HepG2 (cell line): ENCODE data around the gene UTP4. TPM values are rescaled to one million over a fixed set of nuclear protein-coding genes. Genes with fewer than 3 reads are reported as not detected.

Experiments used
- ATAC-seq: fragments of 200-7000 bp; cut with Tn5 transposase; 3 replicates; pipeline ENCODE4 v1.9.1; 2020; ENCODE audit warnings: mild to moderate bottlenecking, moderate library complexity
- BruUV-seq: library from RNA; stranded (reverse); fragments of 400-500 nt; replicated peaks from 2 replicates; lab custom pipeline; 2021; lab: Mats Ljungman, UMichigan
- CTCF ChIA-PET: fragments of 300-600 bp; formaldehyde crosslinking; extraction: SDS; loops from one replicate; lab custom pipeline; 2021; ENCODE audit warnings: low total read pairs, inconsistent platforms, low intra/inter-chr PET ratio; lab: Yijun Ruan, JAX
- POLR2A ChIA-PET: fragments of 350-600 bp; sonication (Branson Sonifier 250); formaldehyde crosslinking; loops from one replicate; lab custom pipeline; 2020; ENCODE audit warnings: antibody characterized with exemption, inconsistent platforms; lab: Yijun Ruan, JAX
- DNase-seq: peaks from one replicate; pipeline ENCODE4 v3.0.0-alpha.2; 2015; ENCODE audit warnings: low spot score
- FAIRE-seq: peaks from 3 replicates; lab custom pipeline; 2011; peaks lifted over from hg19 to GRCh38; lab: Jason Lieb, UNC
- H2AFZ ChIP-seq: one replicate; pipeline ENCODE4 v1.6.1; 2011; ENCODE audit warnings: low read length, inconsistent platforms
- H3K27ac ChIP-seq: fragments of 300-600 bp; 3 replicates; pipeline ENCODE4 v1.8.0; 2011; ENCODE audit warnings: mixed run types, mild to moderate bottlenecking, mixed read lengths, low read length, inconsistent platforms; ENCODE audit not compliant: insufficient read depth; ENCODE audit errors: extremely low read length
- H3K27me3 ChIP-seq, 2 experiments: fragments of 200-600 bp in 1 of 2; 2 replicates in 1 of 2; 3 replicates in 1 of 2; pipeline versions ENCODE4 v1.6.0 to v1.8.0; 2011; ENCODE audit warnings: low read length in 2 of 2, mild to moderate bottlenecking in 2 of 2, moderate library complexity in 2 of 2, inconsistent platforms in 1 of 2; ENCODE audit not compliant: insufficient read depth in 2 of 2, control insufficient read depth in 1 of 2
- H3K36me3 ChIP-seq, 2 experiments: fragments of 200-600 bp in 1 of 2; replicated peaks in 1 of 2; 2 replicates in 1 of 2; 3 replicates in 1 of 2; pipeline versions ENCODE4 v1.5.1 to v1.8.0; 2011; ENCODE audit warnings: low read length in 2 of 2, inconsistent platforms in 1 of 2; ENCODE audit not compliant: insufficient read depth in 2 of 2, control insufficient read depth in 1 of 2
- H3K4me1 ChIP-seq: 2 replicates; pipeline ENCODE4 v1.5.1; 2012; ENCODE audit warnings: low read length, inconsistent platforms; ENCODE audit not compliant: insufficient read depth
- H3K4me2 ChIP-seq: 2 replicates; pipeline ENCODE4 v1.6.0; 2011; ENCODE audit warnings: low read depth, low read length, inconsistent platforms
- H3K4me3 ChIP-seq, 3 experiments: fragments of 200-600 bp in 1 of 3; sonication (generic), shearing (Covaris generic) in 1 of 3; replicated peaks in 1 of 3; 2 replicates each; pipeline ENCODE4 v1.5.1; 2011 to 2016; ENCODE audit warnings: low read length in 3 of 3, inconsistent platforms in 2 of 3, low read depth in 2 of 3, mild to moderate bottlenecking in 2 of 3, control low read depth in 1 of 3, mixed read lengths in 1 of 3; ENCODE audit not compliant: insufficient read depth in 1 of 3
- H3K79me2 ChIP-seq: one replicate; pipeline ENCODE4 v1.6.1; 2011; ENCODE audit warnings: low read length, inconsistent platforms; ENCODE audit not compliant: insufficient read depth
- H3K9ac ChIP-seq: 2 replicates; pipeline ENCODE4 v1.6.0; 2011; ENCODE audit warnings: mild to moderate bottlenecking, low read depth, low read length, inconsistent platforms; ENCODE audit not compliant: insufficient read depth
- H3K9me3 ChIP-seq: 2 replicates; pipeline ENCODE4 v1.5.1; 2012; ENCODE audit warnings: mild to moderate bottlenecking, low read length
- H4K20me1 ChIP-seq: 2 replicates; pipeline ENCODE4 v1.6.0; 2011; ENCODE audit warnings: inconsistent platforms, mild to moderate bottlenecking, low read length, moderate library complexity; ENCODE audit not compliant: insufficient read depth
- CREB1 ChIP-seq, 2 experiments: fragments of 450-650 bp in 1 of 2; IDR thresholded peaks; 2 replicates each; pipeline ENCODE4 v1.6.1; 2016 to 2017; ENCODE audit warnings: control low read depth in 1 of 2, mild to moderate bottlenecking in 1 of 2, missing compliant biosample characterization in 1 of 2, missing genetic modification characterization in 1 of 2
- GZF1 ChIP-seq: sonication (generic); formaldehyde crosslinking; IDR thresholded peaks from 2 replicates; pipeline ENCODE4 v1.5.1; 2020; ENCODE audit warnings: mild to moderate bottlenecking, missing genetic modification reagents
- RAD21 ChIP-seq: fragments of 450-650 bp; formaldehyde crosslinking; IDR thresholded peaks from 2 replicates; pipeline ENCODE4 v1.5.0; 2020; ENCODE audit warnings: mild to moderate bottlenecking
- RXRB ChIP-seq: IDR thresholded peaks from 2 replicates; pipeline ENCODE4 v1.6.1; 2016; ENCODE audit warnings: borderline replicate concordance, missing genetic modification reagents, missing compliant biosample characterization
- SP5 ChIP-seq: IDR thresholded peaks from 2 replicates; pipeline ENCODE4 v1.6.1; 2016; ENCODE audit warnings: low read depth, borderline replicate concordance
- SRSF9 ChIP-seq: fragments of 200-400 bp; formaldehyde crosslinking; IDR thresholded peaks from 2 replicates; pipeline ENCODE4 v1.6.1; 2018; ENCODE audit warnings: borderline replicate concordance, mild to moderate bottlenecking, low read depth, low read length; ENCODE audit not compliant: insufficient read depth, poor library complexity, severe bottlenecking
- TGIF2 ChIP-seq: IDR thresholded peaks from 2 replicates; pipeline ENCODE4 v1.6.1; 2016; ENCODE audit warnings: control low read depth, missing compliant biosample characterization
- U2AF2 ChIP-seq: fragments of 200-400 bp; formaldehyde crosslinking; IDR thresholded peaks from 2 replicates; pipeline ENCODE4 v1.6.1; 2017; ENCODE audit warnings: low read depth, mild to moderate bottlenecking, low read length
- ZFP41 ChIP-seq: sonication (generic); formaldehyde crosslinking; IDR thresholded peaks from 2 replicates; pipeline ENCODE4 v1.4.0; 2020; ENCODE audit warnings: mild to moderate bottlenecking, missing genetic modification reagents, borderline replicate concordance
- ZNF317 ChIP-seq: sonication (generic); formaldehyde crosslinking; IDR thresholded peaks from 2 replicates; pipeline ENCODE4 v1.5.0; 2020; ENCODE audit warnings: mild to moderate bottlenecking, missing genetic modification reagents
- ZNF431 ChIP-seq: sonication (generic); formaldehyde crosslinking; IDR thresholded peaks from 2 replicates; pipeline ENCODE4 v1.9.0; 2022; ENCODE audit warnings: missing genetic modification reagents, low read depth, mild to moderate bottlenecking, borderline replicate concordance
- ZNF615 ChIP-seq: sonication (generic); formaldehyde crosslinking; IDR thresholded peaks from 2 replicates; pipeline ENCODE4 v1.5.0; 2020; ENCODE audit warnings: mild to moderate bottlenecking, missing genetic modification reagents, borderline replicate concordance
- ZNF724P ChIP-seq: sonication (generic); formaldehyde crosslinking; IDR thresholded peaks from 2 replicates; pipeline ENCODE4 v1.8.0; 2022; ENCODE audit warnings: missing genetic modification reagents, borderline replicate concordance
- ZNF737 ChIP-seq: sonication (generic); formaldehyde crosslinking; IDR thresholded peaks from 2 replicates; pipeline ENCODE4 v1.5.0; 2020; ENCODE audit warnings: missing genetic modification reagents, mild to moderate bottlenecking, borderline replicate concordance
- ZNF740 ChIP-seq: sonication (generic); formaldehyde crosslinking; IDR thresholded peaks from 2 replicates; pipeline ENCODE4 v1.4.0; 2020; ENCODE audit warnings: missing genetic modification reagents
- whole genome bisulfite sequencing: methylation state at CpG from one replicate; pipeline ENCODE4 v1.1.6; 2017; ENCODE audit warnings: low lambda C conversion rate; 5-methylcytosine and 5-hydroxymethylcytosine counted together
- in situ Hi-C: cut with HindIII; loops from 2 replicates; pipeline ENCODE4 v1.10.0; 2017; ENCODE audit warnings: low pct_unique_long_range_greater_than_20kb; ENCODE audit not compliant: extremely low pct_ligation_motif_present
- intact Hi-C: fragments of 100-400 bp; cut with micrococcal nuclease; formaldehyde crosslinking; loops from one replicate; pipeline ENCODE4 v1.10.0; 2022; ENCODE audit not compliant: unreplicated experiment
- polyA plus RNA-seq, 8 experiments: library from polyadenylated mRNA; depleted of rRNA in 3 of 8; stranded (reverse) in 7 of 8; unstranded in 1 of 8; fragments of >200 nt; fragmentation: Illumina TruSeq in 4 of 8; extraction: Trizol in 4 of 8; gene quantifications; 2 replicates each; pipeline versions ENCODE4 v1.2.1 to v1.2.3, GENCODE V29; 2011 to 2016; ENCODE audit warnings: low read depth in 4 of 8, missing spikeins in 1 of 8, mixed read lengths in 1 of 8; ENCODE audit not compliant: insufficient read depth in 1 of 8
- total RNA-seq, 5 experiments: library from RNA; depleted of rRNA; stranded (reverse); fragments of >200 nt; fragmentation: Illumina TruSeq; extraction: Trizol; gene quantifications; 2 replicates each; pipeline ENCODE4 v1.2.3, GENCODE V29; 2016; ENCODE audit warnings: low read depth in 1 of 5

UTP4 gene
- total and polyA plus RNA-seq, 2 of the 13 experiments (the other 11 are each of a cell fraction or from before 2014, with no cell fraction given): 30.0 to 85.8 TPM

DNA sequence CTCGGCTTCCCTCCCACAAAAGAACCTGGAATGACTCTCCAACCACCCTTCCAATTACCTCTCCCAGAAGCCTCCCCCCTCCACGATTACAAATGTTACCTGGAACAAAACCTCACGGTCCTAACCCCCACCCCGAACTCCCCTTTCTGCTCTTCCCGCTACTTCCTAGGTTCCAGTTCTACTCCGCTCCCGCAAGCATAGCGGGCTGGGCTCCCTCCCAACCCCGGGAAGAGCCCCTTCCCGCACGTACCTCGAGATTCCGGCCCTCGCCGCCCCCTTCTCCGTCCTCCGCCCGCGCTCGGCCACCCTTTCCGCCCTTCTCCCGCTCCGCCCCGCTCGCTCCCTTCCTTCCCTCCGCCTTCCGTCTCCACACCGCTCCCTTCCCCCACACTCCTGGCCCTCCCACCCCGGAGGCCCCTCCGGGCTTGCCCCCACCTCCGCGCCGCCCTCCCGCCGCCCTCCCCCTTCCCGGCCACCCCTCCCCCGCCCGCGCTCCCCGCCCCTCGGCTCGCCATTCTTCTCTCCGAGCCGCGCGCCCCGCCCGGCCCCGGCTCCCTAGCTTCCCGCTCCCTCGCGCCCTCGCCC is 518 bp upstream of the UTP4 start (continued):
- TF ChIP-seq ZNF431 (CRISPR knock-in tag): 0 out of 2 replicates have a peak, but pooled peaks have one; percentile 17
- TF ChIP-seq GZF1 (CRISPR knock-in tag): no peak; the same call in 1 of the 2 replicates
- no peak for TF ChIP-seq ZNF615 (CRISPR knock-in tag)
- TF ChIP-seq CREB1 (IDR thresholded peaks at IDR 0.05): no peak
- TF ChIP-seq CREB1 (CRISPR knock-in tag; IDR thresholded peaks at IDR 0.05): no peak
- no peak for TF ChIP-seq TGIF2 (CRISPR knock-in tag)
- TF ChIP-seq ZFP41 (CRISPR knock-in tag): 0 out of 2 replicates have a peak, but pooled peaks have one; percentile 44
- peak; percentile 25; the same call in 1 of the 2 replicates for TF ChIP-seq RXRB (CRISPR knock-in tag)
- no peak for TF ChIP-seq ZNF737 (CRISPR knock-in tag)
- no peak for TF ChIP-seq ZNF724P (CRISPR knock-in tag)
- TF ChIP-seq SP5 (CRISPR knock-in tag): peak; percentile 89
- peak; percentile 20; the same call in 1 of the 2 replicates for TF ChIP-seq RAD21 (CRISPR knock-in tag)
- TF ChIP-seq SRSF9: no peak
- TF ChIP-seq, all 625 proteins: peak for 110

DNA sequence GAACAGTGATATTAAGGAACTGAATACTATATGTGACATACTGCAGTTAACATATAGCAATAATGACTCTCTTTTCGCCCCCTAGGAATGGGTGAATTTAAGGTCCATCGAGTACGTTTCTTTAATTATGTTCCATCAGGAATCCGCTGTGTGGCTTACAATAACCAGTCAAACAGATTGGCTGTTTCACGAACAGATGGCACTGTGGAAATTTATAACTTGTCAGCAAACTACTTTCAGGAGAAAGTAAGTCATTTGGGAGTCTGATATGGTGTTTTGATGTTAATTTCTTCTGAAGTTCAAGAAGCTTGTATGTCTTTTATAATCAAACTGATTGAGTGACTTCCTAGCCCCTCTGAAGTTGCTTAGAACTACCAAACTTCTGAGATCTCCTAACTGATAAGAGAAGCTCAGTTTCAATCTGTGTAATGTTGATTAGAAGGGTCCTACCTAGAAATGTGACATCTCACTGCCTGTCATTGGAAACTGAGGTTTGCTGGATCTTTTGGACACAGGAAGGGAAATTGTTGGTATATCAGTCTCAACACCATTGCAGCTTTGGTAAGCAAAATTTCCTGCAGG is 1.0 kb downstream of the UTP4 start:
- intact Hi-C loops: loop anchor here (10.0 kb wide), 1 partner anchor 609 kb away; no protein-coding TSS in a partner anchor
- Histone ChIP-seq H3K27ac (peak overlapping the region; percentile 97), H3K4me3 (peak overlapping the region; percentile 83 to 91 (median 87)), H3K9me3 (no peaks in the 10 kb centered on the region), H3K4me2 (peak overlapping the region; percentile 83), H3K9ac (peak overlapping the region; percentile 99), H3K79me2 (peaks cover 77% of the 10 kb centered on the region), H2AFZ (no peak overlapping the region), H4K20me1 (0 out of 2 replicates have a peak, but pooled peaks cover 3% of the 10 kb centered on the region), H3K4me1 (peaks cover 50% of the 10 kb centered on the region), H3K36me3 (peaks cover 8 to 37% of the 10 kb centered on the region in 2 experiments), H3K27me3 (no peaks in the 10 kb centered on the region; a peak in 1 of 5 replicates)
- WGBS: 2% methylated on average over 5 of the region's 5 CpGs
- CTCF ChIA-PET: no interaction called here
- in situ Hi-C loops: no loop called here
- ATAC-seq (no peak), FAIRE-seq (no peak), DNase-seq (no peak)
- BruUV-seq: no TSS peak
- POLR2A ChIA-PET: interaction anchor here (0.6 to 1.6 kb wide), 10 partner anchors 10 to 289 kb away, joined by 3 to 11 read pairs (median 3); partner anchors contain the start of gene SNTB2
- TF ChIP-seq ZNF317 (CRISPR knock-in tag) (0 out of 2 replicates have a peak, but pooled peaks have one; percentile 3), U2AF2 (no peak), ZNF740 (CRISPR knock-in tag) (no peak)
